ENCODE data around the gene HARS1. TPM values are rescaled to one million over a fixed set of nuclear protein-coding genes. Genes with fewer than 3 reads are reported as not detected.
A peak's percentile ranks its signal among the peaks of the same experiment; 100 is the strongest.

HARS1 gene
- polyA plus RNA-seq, 1 donor (not counting 4 experiments of a cell fraction or from before 2014, with no cell fraction given), result 87.8 TPM

DNA sequence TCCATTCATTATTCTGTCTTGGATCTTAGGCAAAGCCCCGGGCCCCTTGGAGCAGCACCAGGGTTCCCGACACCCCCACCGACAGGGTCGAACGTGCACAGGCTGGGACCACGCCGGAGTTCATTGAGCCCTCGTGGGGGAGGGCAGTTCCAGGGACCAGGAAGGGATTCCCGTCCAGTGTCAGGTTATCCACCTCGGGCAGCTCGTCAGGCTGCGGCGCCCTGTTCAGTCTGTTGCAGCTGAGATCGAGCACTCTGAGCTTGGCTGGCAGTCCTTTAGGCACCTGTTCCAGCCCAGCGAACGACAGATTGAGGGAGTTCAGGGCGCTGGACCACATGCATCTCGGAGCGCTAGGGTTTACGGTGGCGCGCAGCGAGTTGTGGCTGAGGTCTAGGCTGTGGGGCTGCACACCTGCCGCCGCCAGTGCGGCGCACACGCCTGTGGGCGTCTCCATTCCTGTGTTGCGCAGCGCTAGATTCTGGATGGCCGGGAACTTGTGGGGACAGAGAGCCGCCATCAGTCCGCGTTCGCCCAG is 59.3 kb downstream of the HARS1 start:
- Histone ChIP-seq H3K4me2 (ENCODE audit: control insufficient read depth, extremely low read depth, insufficient read depth, low read depth, low read length) (peak overlapping the region; percentile 94), H3K79me2 (ENCODE audit: control insufficient read depth, insufficient read depth, low read length) (no peaks in the 10 kb centered on the region), H4K20me1 (ENCODE audit: control insufficient read depth, extremely low read depth, insufficient read depth, low read length) (no peaks in the 10 kb centered on the region), H3K9me3 (ENCODE audit: control insufficient read depth, low read depth, low read length) (no peaks in the 10 kb centered on the region), H3K36me3 (ENCODE audit: control insufficient read depth in 2 of 2, extremely low read depth in 1 of 2, insufficient read depth in 2 of 2, low read length in 2 of 2) (no peaks in the 10 kb centered on the region), H3K9ac (ENCODE audit: control insufficient read depth, extremely low read depth, insufficient read depth, low read length) (peak overlapping the region; percentile 39), H2AFZ (ENCODE audit: control insufficient read depth, low read length) (peak overlapping the region; percentile 90), H3K27me3 (ENCODE audit: control insufficient read depth, extremely low read depth, insufficient read depth, low read length) (peaks cover 7% of the 10 kb centered on the region), H3K4me1 (ENCODE audit: control insufficient read depth, extremely low read depth, insufficient read depth, low read length) (peaks cover 21% of the 10 kb centered on the region), H3K27ac (ENCODE audit: control insufficient read depth, insufficient read depth, low read length) (no peak overlapping the region), H3K4me3 (ENCODE audit: control insufficient read depth in 2 of 3, extremely low read depth in 1 of 3, insufficient read depth in 2 of 3, low read depth in 1 of 3, low read length in 3 of 3) (peak overlapping the region; percentile 12 to 75 (median 32)), H3K9me1 (ENCODE audit: control insufficient read depth, extremely low read depth, insufficient read depth, low read length) (no peaks in the 10 kb centered on the region)
- dilution Hi-C loops (cut with MboI; ENCODE audit: extremely low pct_ligation_motif_present, low sequenced_read_pairs), result no loop called here
- DNase-seq (ENCODE audit: low read depth, low spot score) (no peak), FAIRE-seq (no peak)
- TF ChIP-seq CTCF (optimal IDR thresholded peaks at IDR 0.05 in 1 of 3, IDR thresholded peaks at IDR 0.05 in 1 of 3, conservative IDR thresholded peaks at IDR 0.05 in 1 of 3; ENCODE audit: extremely low read depth in 1 of 3, insufficient read depth in 2 of 3, low read length in 3 of 3) (no peak), EZH2 (IDR thresholded peaks at IDR 0.05; ENCODE audit: low read length) (no peak)

GRCh38 chr5:140631036-140631417 is 60.1 kb downstream of the HARS1 start:
- TF ChIP-seq EZH2 (IDR thresholded peaks at IDR 0.05; ENCODE audit: low read length) (no peak), CTCF (optimal IDR thresholded peaks at IDR 0.05 in 1 of 3, IDR thresholded peaks at IDR 0.05 in 1 of 3, conservative IDR thresholded peaks at IDR 0.05 in 1 of 3; ENCODE audit: extremely low read depth in 1 of 3, insufficient read depth in 2 of 3, low read length in 3 of 3) (no peak)
- Histone ChIP-seq H3K79me2 (ENCODE audit: control insufficient read depth, insufficient read depth, low read length) (no peaks in the 10 kb centered on the region), H3K36me3 (ENCODE audit: control insufficient read depth in 2 of 2, extremely low read depth in 1 of 2, insufficient read depth in 2 of 2, low read length in 2 of 2) (no peaks in the 10 kb centered on the region), H2AFZ (ENCODE audit: control insufficient read depth, low read length) (no peak overlapping the region), H3K27ac (ENCODE audit: control insufficient read depth, insufficient read depth, low read length) (no peak overlapping the region), H3K4me2 (ENCODE audit: control insufficient read depth, extremely low read depth, insufficient read depth, low read depth, low read length) (no peak overlapping the region), H3K9me1 (ENCODE audit: control insufficient read depth, extremely low read depth, insufficient read depth, low read length) (no peaks in the 10 kb centered on the region), H3K9me3 (ENCODE audit: control insufficient read depth, low read depth, low read length) (no peaks in the 10 kb centered on the region), H3K4me1 (ENCODE audit: control insufficient read depth, extremely low read depth, insufficient read depth, low read length) (peaks cover 21% of the 10 kb centered on the region), H3K9ac (ENCODE audit: control insufficient read depth, extremely low read depth, insufficient read depth, low read length) (no peak overlapping the region), H3K4me3 (ENCODE audit: control insufficient read depth in 2 of 3, extremely low read depth in 1 of 3, insufficient read depth in 2 of 3, low read depth in 1 of 3, low read length in 3 of 3) (no peak overlapping the region), H4K20me1 (ENCODE audit: control insufficient read depth, extremely low read depth, insufficient read depth, low read length) (no peaks in the 10 kb centered on the region), H3K27me3 (ENCODE audit: control insufficient read depth, extremely low read depth, insufficient read depth, low read length) (peaks cover 7% of the 10 kb centered on the region)
- DNase-seq (ENCODE audit: low read depth, low spot score), result no peak
- FAIRE-seq, result no peak
- dilution Hi-C loops (cut with MboI; ENCODE audit: extremely low pct_ligation_motif_present, low sequenced_read_pairs), result no loop called here

All from keratinocyte (primary cell).